ENCODE measurements around the gene NR1H4.
A peak's percentile ranks its signal among the peaks of the same experiment; 100 is the strongest.

Gene NR1H4

GRCh38 chr12:100572184-100572583 lies 98.5 kb downstream of the NR1H4 start:
- no peak overlapping the region for H3K9ac ChIP-seq (ENCODE audit: low read length)
- H3K9me3 ChIP-seq (ENCODE audit: control insufficient read depth, low read length) = no peaks in the 10 kb centered on the region
- no peak for DNase-seq (ENCODE audit: low read depth)
- H3K4me3 ChIP-seq (ENCODE audit: low read length) = no peak overlapping the region
- H3K27me3 ChIP-seq (replicated peaks; ENCODE audit: control insufficient read depth, insufficient read depth, low read length) = no peaks in the 10 kb centered on the region
- H3K4me1 ChIP-seq (ENCODE audit: control insufficient read depth, insufficient read depth, low read length) = peaks cover 26% of the 10 kb centered on the region
- H3K36me3 ChIP-seq (ENCODE audit: control insufficient read depth, insufficient read depth, low read length, severe bottlenecking) = no peaks in the 10 kb centered on the region

- Histone ChIP-seq H3K4me3 (ENCODE audit: low read length) (peak within 1 kb of the TSS; percentile 94), H3K27me3 (replicated peaks; ENCODE audit: control insufficient read depth, insufficient read depth, low read length) (no peaks in the 10 kb centered on the region)
These were observed 99.9 kb downstream of the NR1H4 start, which contains the start of gene GAS2L3 for GRCh38 chr12:100573292-100574186. Gene GAS2L3, plus strand, starts transcription at chr12:100573684. Its CDS starts 21,221 bp downstream, at chr12:100594905.

GRCh38 chr12:100574187-100575074 lies 100.8 kb downstream of the NR1H4 start:
- peak overlapping the region; percentile 94 for H3K4me3 ChIP-seq (ENCODE audit: low read length)
- peak overlapping the region; percentile 89 for H3K9ac ChIP-seq (ENCODE audit: low read length)
- H3K9me3 ChIP-seq (ENCODE audit: control insufficient read depth, low read length) = no peaks in the 10 kb centered on the region

More at GRCh38 chr12:100573292-100574186, 99.9 kb downstream of the NR1H4 start, which contains the start of gene GAS2L3:
- Histone ChIP-seq H3K9me3 (ENCODE audit: control insufficient read depth, low read length) (no peaks in the 10 kb centered on the region), H3K9ac (ENCODE audit: low read length) (peak within 1 kb of the TSS; percentile 89), H3K36me3 (ENCODE audit: control insufficient read depth, insufficient read depth, low read length, severe bottlenecking) (peaks cover under 1% of the 10 kb centered on the region), H3K4me1 (ENCODE audit: control insufficient read depth, insufficient read depth, low read length) (peaks cover 26% of the 10 kb centered on the region)
- DNase-seq (ENCODE audit: low read depth) = peak; percentile 96

DNA sequence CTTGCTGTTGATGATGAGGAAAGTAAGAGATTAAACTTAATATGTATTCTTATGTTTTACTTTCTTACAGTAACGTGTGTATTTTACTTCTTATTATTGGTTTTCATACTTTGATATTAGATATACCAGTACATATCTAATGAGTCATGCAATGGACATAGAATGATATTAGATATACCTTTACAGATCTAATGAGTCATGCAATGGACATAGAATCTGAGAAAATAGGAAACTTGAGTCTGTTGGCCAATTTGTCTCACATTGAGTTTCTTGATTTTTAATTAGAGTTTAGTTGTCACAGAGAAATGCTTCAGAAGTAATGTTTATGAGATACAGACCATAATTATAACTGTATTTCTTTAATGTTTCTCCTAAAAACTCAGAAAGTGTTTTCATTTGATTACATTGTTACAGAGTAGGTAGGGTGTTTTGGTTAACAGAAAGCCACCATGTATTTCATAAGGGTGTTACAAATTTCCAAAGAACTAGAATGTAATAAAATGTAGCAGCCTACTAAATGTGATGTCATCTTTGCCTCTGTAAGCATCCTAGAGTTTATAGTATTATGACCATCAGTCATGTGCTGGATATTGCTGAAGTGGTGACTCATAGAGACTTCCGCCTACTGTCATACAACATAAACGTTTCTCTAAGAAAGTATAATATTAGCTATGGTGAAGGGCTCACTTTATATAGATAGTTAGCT lies 102.8 kb downstream of the NR1H4 start:
- Histone ChIP-seq H3K27me3 (replicated peaks; ENCODE audit: control insufficient read depth, insufficient read depth, low read length) (no peaks in the 10 kb centered on the region), H3K9ac (ENCODE audit: low read length) (no peak overlapping the region), H3K36me3 (ENCODE audit: control insufficient read depth, insufficient read depth, low read length, severe bottlenecking) (peaks cover 8% of the 10 kb centered on the region), H3K9me3 (ENCODE audit: control insufficient read depth, low read length) (no peaks in the 10 kb centered on the region), H3K4me3 (ENCODE audit: low read length) (no peak overlapping the region), H3K4me1 (ENCODE audit: control insufficient read depth, insufficient read depth, low read length) (peaks cover 26% of the 10 kb centered on the region)
- DNase-seq (ENCODE audit: low read depth) = peak; percentile 75

More at GRCh38 chr12:100574187-100575074, 100.8 kb downstream of the NR1H4 start:
- peak; percentile 46 for DNase-seq (ENCODE audit: low read depth)
- Histone ChIP-seq H3K36me3 (ENCODE audit: control insufficient read depth, insufficient read depth, low read length, severe bottlenecking) (peaks cover 8% of the 10 kb centered on the region), H3K4me1 (ENCODE audit: control insufficient read depth, insufficient read depth, low read length) (peaks cover 26% of the 10 kb centered on the region), H3K27me3 (replicated peaks; ENCODE audit: control insufficient read depth, insufficient read depth, low read length) (no peaks in the 10 kb centered on the region)

DNA sequence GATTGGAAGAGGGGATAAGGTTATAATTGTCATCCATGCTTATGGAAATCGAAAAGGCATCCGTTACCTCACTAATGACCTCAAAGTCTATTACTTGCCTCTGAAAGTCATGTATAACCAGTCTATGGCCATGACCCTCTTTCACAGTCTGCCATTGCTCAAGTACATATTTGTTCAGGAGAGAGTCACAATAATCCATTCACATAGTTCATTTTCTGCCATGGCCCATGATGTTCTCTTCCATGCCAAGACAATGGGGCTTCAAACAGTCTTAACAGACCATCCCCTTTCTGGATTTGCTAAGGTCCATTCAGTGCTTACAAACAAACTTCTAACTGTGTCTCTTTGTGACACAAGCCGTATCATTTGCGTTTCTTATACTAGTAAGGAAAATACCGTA lies 105.3 kb downstream of the NR1H4 start:
- peaks cover 9% of the 10 kb centered on the region for H3K9me3 ChIP-seq (ENCODE audit: control insufficient read depth, low read length)
- H3K4me3 ChIP-seq (ENCODE audit: low read length) = no peak overlapping the region
- H3K36me3 ChIP-seq (ENCODE audit: control insufficient read depth, insufficient read depth, low read length, severe bottlenecking) = peaks cover 8% of the 10 kb centered on the region
- H3K9ac ChIP-seq (ENCODE audit: low read length) = no peak overlapping the region
- no peak for DNase-seq (ENCODE audit: low read depth)
- no peaks in the 10 kb centered on the region for H3K27me3 ChIP-seq (replicated peaks; ENCODE audit: control insufficient read depth, insufficient read depth, low read length)
- peaks cover 22% of the 10 kb centered on the region for H3K4me1 ChIP-seq (ENCODE audit: control insufficient read depth, insufficient read depth, low read length)

DNA sequence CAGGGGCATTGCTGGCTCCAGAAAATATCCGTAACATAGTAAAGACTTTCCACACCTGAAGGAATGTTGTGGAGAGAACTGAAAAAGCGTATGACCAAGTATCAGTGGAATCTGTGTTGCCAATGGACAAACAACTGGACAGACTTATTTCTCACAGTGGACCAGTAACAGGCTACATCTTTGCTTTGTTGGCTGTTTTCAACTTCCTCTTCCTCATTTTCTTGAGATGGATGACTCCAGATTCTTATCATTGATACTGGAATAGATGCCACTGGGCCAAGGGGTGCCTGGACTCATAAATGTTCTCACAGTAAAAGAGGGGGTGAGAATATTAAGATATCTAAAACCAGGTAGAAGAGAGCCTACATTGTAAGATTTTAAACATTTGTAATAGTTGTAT lies 106.2 kb downstream of the NR1H4 start:
- Histone ChIP-seq H3K9me3 (ENCODE audit: control insufficient read depth, low read length) (peaks cover 9% of the 10 kb centered on the region), H3K9ac (ENCODE audit: low read length) (no peak overlapping the region), H3K4me3 (ENCODE audit: low read length) (no peak overlapping the region), H3K27me3 (replicated peaks; ENCODE audit: control insufficient read depth, insufficient read depth, low read length) (no peaks in the 10 kb centered on the region), H3K4me1 (ENCODE audit: control insufficient read depth, insufficient read depth, low read length) (peaks cover 13% of the 10 kb centered on the region), H3K36me3 (ENCODE audit: control insufficient read depth, insufficient read depth, low read length, severe bottlenecking) (peaks cover 8% of the 10 kb centered on the region)
- DNase-seq (ENCODE audit: low read depth) = no peak

DNA sequence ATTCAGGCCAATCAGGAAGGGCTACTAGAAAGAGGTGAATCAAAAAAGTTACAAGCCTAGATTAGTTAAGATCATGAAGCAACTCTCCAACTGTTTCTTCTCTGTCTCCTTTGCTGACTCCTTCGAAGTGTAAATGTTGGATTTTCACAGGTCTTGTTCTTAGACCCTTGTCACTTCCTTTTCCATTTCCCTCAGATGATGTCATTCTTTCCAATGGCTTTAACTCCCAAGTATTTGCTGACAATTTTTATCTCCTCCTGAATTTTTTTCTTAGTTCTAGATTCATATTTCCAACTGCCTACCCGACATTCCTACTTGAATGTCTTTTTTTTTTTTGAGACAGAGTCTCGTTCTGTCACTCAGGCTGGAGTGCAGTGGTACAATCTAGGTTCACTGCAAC lies 110.6 kb downstream of the NR1H4 start:
- H3K9me3 ChIP-seq (ENCODE audit: control insufficient read depth, low read length) = peaks cover 16% of the 10 kb centered on the region
- no peak for DNase-seq (ENCODE audit: low read depth)

GRCh38 chr12:100591979-100592378 lies 118.3 kb downstream of the NR1H4 start:
- no peak overlapping the region for H3K9ac ChIP-seq (ENCODE audit: low read length)

More for the DNA sequence above, 110.6 kb downstream of the NR1H4 start:
- H3K4me1 ChIP-seq (ENCODE audit: control insufficient read depth, insufficient read depth, low read length) = no peaks in the 10 kb centered on the region
- H3K36me3 ChIP-seq (ENCODE audit: control insufficient read depth, insufficient read depth, low read length, severe bottlenecking) = no peaks in the 10 kb centered on the region
- no peaks in the 10 kb centered on the region for H3K27me3 ChIP-seq (replicated peaks; ENCODE audit: control insufficient read depth, insufficient read depth, low read length)
- no peak overlapping the region for H3K9ac ChIP-seq (ENCODE audit: low read length)
- H3K4me3 ChIP-seq (ENCODE audit: low read length) = no peak overlapping the region

GRCh38 chr12:100593490-100593889 lies 119.8 kb downstream of the NR1H4 start:
- Histone ChIP-seq H3K4me3 (ENCODE audit: low read length) (peak overlapping the region; percentile 74), H3K36me3 (ENCODE audit: control insufficient read depth, insufficient read depth, low read length, severe bottlenecking) (peaks cover 9% of the 10 kb centered on the region), H3K27me3 (replicated peaks; ENCODE audit: control insufficient read depth, insufficient read depth, low read length) (no peaks in the 10 kb centered on the region), H3K9me3 (ENCODE audit: control insufficient read depth, low read length) (peaks cover 3% of the 10 kb centered on the region), H3K9ac (ENCODE audit: low read length) (peak overlapping the region; percentile 68), H3K4me1 (ENCODE audit: control insufficient read depth, insufficient read depth, low read length) (peaks cover 18% of the 10 kb centered on the region)
- DNase-seq (ENCODE audit: low read depth) = peak; percentile 38

More at GRCh38 chr12:100591979-100592378, 118.3 kb downstream of the NR1H4 start:
- H3K36me3 ChIP-seq (ENCODE audit: control insufficient read depth, insufficient read depth, low read length, severe bottlenecking) = peaks cover under 1% of the 10 kb centered on the region
- H3K27me3 ChIP-seq (replicated peaks; ENCODE audit: control insufficient read depth, insufficient read depth, low read length) = no peaks in the 10 kb centered on the region
- no peak for DNase-seq (ENCODE audit: low read depth)
- H3K9me3 ChIP-seq (ENCODE audit: control insufficient read depth, low read length) = peaks cover 7% of the 10 kb centered on the region
- peaks cover 18% of the 10 kb centered on the region for H3K4me1 ChIP-seq (ENCODE audit: control insufficient read depth, insufficient read depth, low read length)
- no peak overlapping the region for H3K4me3 ChIP-seq (ENCODE audit: low read length)

DNA sequence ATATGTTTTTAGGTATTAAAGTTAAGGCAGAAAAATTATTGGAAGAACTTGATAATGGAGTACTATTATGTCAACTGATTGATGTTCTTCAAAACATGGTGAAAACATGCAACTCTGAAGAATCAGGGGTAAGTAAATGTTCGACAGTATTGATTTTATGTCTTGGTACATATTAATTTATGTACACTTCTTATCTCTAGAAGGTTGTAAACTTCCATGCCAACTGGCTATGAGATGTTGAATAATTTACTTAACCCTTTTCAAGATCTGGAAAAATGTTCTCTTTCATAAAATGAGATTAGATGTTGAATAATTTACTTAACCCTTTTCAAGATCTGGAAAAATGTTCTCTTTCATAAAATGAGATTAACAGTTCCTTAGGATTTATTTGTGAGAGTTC lies 128.0 kb downstream of the NR1H4 start:
- no peak overlapping the region for H3K4me3 ChIP-seq (ENCODE audit: low read length)
- H3K9ac ChIP-seq (ENCODE audit: low read length) = no peak overlapping the region
- no peak for DNase-seq (ENCODE audit: low read depth)
- no peaks in the 10 kb centered on the region for H3K9me3 ChIP-seq (ENCODE audit: control insufficient read depth, low read length)
- H3K27me3 ChIP-seq (replicated peaks; ENCODE audit: control insufficient read depth, insufficient read depth, low read length) = no peaks in the 10 kb centered on the region
- peaks cover 20% of the 10 kb centered on the region for H3K36me3 ChIP-seq (ENCODE audit: control insufficient read depth, insufficient read depth, low read length, severe bottlenecking)
- no peaks in the 10 kb centered on the region for H3K4me1 ChIP-seq (ENCODE audit: control insufficient read depth, insufficient read depth, low read length)
